ENCODE results near the gene TMTC2. TPM values are rescaled to one million over a fixed set of nuclear protein-coding genes. Genes with fewer than 3 reads are reported as not detected.

Gene TMTC2
- polyA plus RNA-seq, 1 donor from 2014 or later, result 20.6 TPM

DNA sequence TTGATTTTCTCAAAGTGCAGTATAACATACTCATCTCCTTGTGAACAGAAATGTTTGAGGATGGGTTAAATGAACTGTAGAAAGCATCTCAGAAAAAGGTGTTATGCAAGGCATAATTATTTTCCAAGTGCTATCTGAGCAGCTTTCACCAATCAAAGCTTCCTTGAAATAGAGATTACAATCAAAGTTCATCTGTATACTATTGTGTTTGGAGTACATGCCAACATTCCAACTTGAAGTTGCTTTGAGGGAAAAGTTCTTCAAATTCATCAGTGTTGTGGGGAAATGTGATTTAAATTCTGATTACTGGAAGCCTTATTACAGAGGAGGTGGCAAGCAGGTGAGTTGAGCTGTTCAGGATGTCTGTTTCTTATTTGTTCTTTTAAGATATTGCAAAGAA, 68.2 kb downstream of the TMTC2 start:
- H3K79me2 ChIP-seq (replicated peaks; ENCODE audit: insufficient read depth, low read length), result no peaks in the 10 kb centered on the region
- no peak overlapping the region for H3K4me3 ChIP-seq (ENCODE audit: low read length)
- no peaks in the 10 kb centered on the region for H3K9me3 ChIP-seq (ENCODE audit: low read length)
- no peaks in the 10 kb centered on the region for H3K9me2 ChIP-seq (ENCODE audit: insufficient read depth, low read length)
- H3K27me3 ChIP-seq (ENCODE audit: insufficient read depth, low read depth, low read length), result no peaks in the 10 kb centered on the region
- H3K36me3 ChIP-seq (ENCODE audit: insufficient read depth, low read length), result no peaks in the 10 kb centered on the region
- H3F3A ChIP-seq (ENCODE audit: insufficient read depth, low read length, poor library complexity, severe bottlenecking), result peaks cover 5% of the 10 kb centered on the region
- H2AFZ ChIP-seq (ENCODE audit: low read depth, low read length), result no peak overlapping the region
- no peaks in the 10 kb centered on the region for H4K20me1 ChIP-seq (ENCODE audit: insufficient read depth)
- TF ChIP-seq RAD21 (conservative IDR thresholded peaks at IDR 0.05), result no peak
- no peak for TF ChIP-seq SMC3 (conservative IDR thresholded peaks at IDR 0.05; ENCODE audit: poor library complexity)
- TF ChIP-seq MXI1 (conservative IDR thresholded peaks at IDR 0.05; ENCODE audit: poor library complexity, severe bottlenecking), result no peak
- no peak for TF ChIP-seq REST (IDR thresholded peaks at IDR 0.05; ENCODE audit: borderline replicate concordance)
- no peak for TF ChIP-seq EP300 (conservative IDR thresholded peaks at IDR 0.05; ENCODE audit: poor library complexity, severe bottlenecking)
- TF ChIP-seq EZH2 (IDR thresholded peaks at IDR 0.05; ENCODE audit: borderline replicate concordance, insufficient read depth, low read length, poor library complexity, severe bottlenecking), result no peak
- H3K4me2 ChIP-seq (ENCODE audit: low read length), result no peak overlapping the region
- H3K27ac ChIP-seq (ENCODE audit: low read length), result no peak overlapping the region
- H3K9ac ChIP-seq (ENCODE audit: low read length), result no peak overlapping the region

DNA sequence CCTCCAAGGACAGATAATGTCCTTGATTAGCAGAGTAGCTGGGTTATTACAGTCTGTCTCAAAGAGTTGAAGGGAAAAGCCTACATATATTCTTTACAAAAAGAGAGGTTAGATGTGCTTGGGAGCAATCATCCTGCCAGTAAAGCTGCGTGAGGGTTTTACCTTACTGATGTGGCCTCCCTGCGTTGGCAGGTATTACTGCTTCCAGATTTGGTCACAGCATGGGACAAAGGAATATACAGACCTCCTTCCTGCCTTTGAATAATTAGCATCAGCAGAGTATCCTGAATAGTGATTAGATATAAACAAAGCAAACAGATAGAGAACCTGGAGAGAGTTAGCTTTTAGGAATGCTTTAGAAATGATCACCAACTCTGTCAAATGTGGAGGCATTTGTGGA, 69.6 kb downstream of the TMTC2 start:
- peaks cover 5% of the 10 kb centered on the region for H3F3A ChIP-seq (ENCODE audit: insufficient read depth, low read length, poor library complexity, severe bottlenecking)
- no peaks in the 10 kb centered on the region for H3K27me3 ChIP-seq (ENCODE audit: insufficient read depth, low read depth, low read length)
- TF ChIP-seq MXI1 (conservative IDR thresholded peaks at IDR 0.05; ENCODE audit: poor library complexity, severe bottlenecking), result no peak
- TF ChIP-seq SMC3 (conservative IDR thresholded peaks at IDR 0.05; ENCODE audit: poor library complexity), result no peak
- TF ChIP-seq EP300 (conservative IDR thresholded peaks at IDR 0.05; ENCODE audit: poor library complexity, severe bottlenecking), result no peak
- TF ChIP-seq TAF1 (IDR thresholded peaks at IDR 0.05; ENCODE audit: low read depth), result no peak
- TF ChIP-seq, protein P1, sequence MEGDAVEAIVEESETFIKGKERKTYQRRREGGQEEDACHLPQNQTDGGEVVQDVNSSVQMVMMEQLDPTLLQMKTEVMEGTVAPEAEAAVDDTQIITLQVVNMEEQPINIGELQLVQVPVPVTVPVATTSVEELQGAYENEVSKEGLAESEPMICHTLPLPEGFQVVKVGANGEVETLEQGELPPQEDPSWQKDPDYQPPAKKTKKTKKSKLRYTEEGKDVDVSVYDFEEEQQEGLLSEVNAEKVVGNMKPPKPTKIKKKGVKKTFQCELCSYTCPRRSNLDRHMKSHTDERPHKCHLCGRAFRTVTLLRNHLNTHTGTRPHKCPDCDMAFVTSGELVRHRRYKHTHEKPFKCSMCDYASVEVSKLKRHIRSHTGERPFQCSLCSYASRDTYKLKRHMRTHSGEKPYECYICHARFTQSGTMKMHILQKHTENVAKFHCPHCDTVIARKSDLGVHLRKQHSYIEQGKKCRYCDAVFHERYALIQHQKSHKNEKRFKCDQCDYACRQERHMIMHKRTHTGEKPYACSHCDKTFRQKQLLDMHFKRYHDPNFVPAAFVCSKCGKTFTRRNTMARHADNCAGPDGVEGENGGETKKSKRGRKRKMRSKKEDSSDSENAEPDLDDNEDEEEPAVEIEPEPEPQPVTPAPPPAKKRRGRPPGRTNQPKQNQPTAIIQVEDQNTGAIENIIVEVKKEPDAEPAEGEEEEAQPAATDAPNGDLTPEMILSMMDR (IDR thresholded peaks at IDR 0.05; ENCODE audit: poor library complexity, severe bottlenecking), result no peak
- no peak for TF ChIP-seq REST (IDR thresholded peaks at IDR 0.05; ENCODE audit: borderline replicate concordance)
- TF ChIP-seq RAD21 (conservative IDR thresholded peaks at IDR 0.05), result no peak
- TF ChIP-seq POLR2AphosphoS5 (IDR thresholded peaks at IDR 0.05), result no peak
- TF ChIP-seq EZH2 (IDR thresholded peaks at IDR 0.05; ENCODE audit: borderline replicate concordance, insufficient read depth, low read length, poor library complexity, severe bottlenecking), result no peak
- H3K4me2 ChIP-seq (ENCODE audit: low read length), result no peak overlapping the region
- no peaks in the 10 kb centered on the region for H3K79me2 ChIP-seq (replicated peaks; ENCODE audit: insufficient read depth, low read length)
- no peak overlapping the region for H2AFZ ChIP-seq (ENCODE audit: low read depth, low read length)
- H4K20me1 ChIP-seq (ENCODE audit: insufficient read depth), result no peaks in the 10 kb centered on the region
- H3K9me2 ChIP-seq (ENCODE audit: insufficient read depth, low read length), result no peaks in the 10 kb centered on the region
- no peak overlapping the region for H3K27ac ChIP-seq (ENCODE audit: low read length)
- no peaks in the 10 kb centered on the region for H3K9me3 ChIP-seq (ENCODE audit: low read length)
- no peaks in the 10 kb centered on the region for H3K36me3 ChIP-seq (ENCODE audit: insufficient read depth, low read length)
- no peak overlapping the region for H3K4me3 ChIP-seq (ENCODE audit: low read length)
- H3K9ac ChIP-seq (ENCODE audit: low read length), result no peak overlapping the region
